Mucosa of gallbladder (tissue), 1 donor: ENCODE results near the gene CAMK4. TPM values are rescaled to one million over a fixed set of nuclear protein-coding genes. Genes with fewer than 3 reads are reported as not detected.
"Not testable (repeated sequence)": the region's sequence is repeated elsewhere in the genome, so short reads cannot be mapped to it uniquely, and the experiment has no call there.

Experiments
- DNase-seq: peaks from one replicate; pipeline ENCODE4 v3.0.0-alpha.2; 2020; ENCODE audit warnings: low spot score
- total RNA-seq: library from RNA; stranded (reverse); gene quantifications from one replicate; pipeline ENCODE4 v1.2.1, GENCODE V29; 2021
- donor health status: DM: no; HTN: no; CAD: no.

The CAMK4 gene
- total RNA-seq, 1 donor from 2014 or later, result 5.0 TPM

GRCh38 chr5:111256128-111256527 lies 31.9 kb downstream of the CAMK4 start:
- DNase-seq, result no peak

GRCh38 chr5:111257610-111258009 lies 33.4 kb downstream of the CAMK4 start:
- not testable (repeated sequence) for DNase-seq

GRCh38 chr5:111259636-111260035 lies 35.5 kb downstream of the CAMK4 start:
- DNase-seq, result no peak

GRCh38 chr5:111261610-111262009 lies 37.4 kb downstream of the CAMK4 start:
- no peak for DNase-seq

- no peak for DNase-seq
Observed at GRCh38 chr5:111262153-111262552, 38.0 kb downstream of the CAMK4 start.

GRCh38 chr5:111262815-111263214 lies 38.6 kb downstream of the CAMK4 start:
- no peak for DNase-seq

- DNase-seq, result no peak
Observed at GRCh38 chr5:111266491-111266890, 42.3 kb downstream of the CAMK4 start.

- DNase-seq, result no peak
Observed at GRCh38 chr5:111268300-111268699, 44.1 kb downstream of the CAMK4 start.

GRCh38 chr5:111271885-111272284 lies 47.7 kb downstream of the CAMK4 start:
- DNase-seq, result no peak

GRCh38 chr5:111277061-111277460 lies 52.9 kb downstream of the CAMK4 start:
- no peak for DNase-seq

GRCh38 chr5:111278858-111279504 lies 54.8 kb downstream of the CAMK4 start:
- peak; percentile 44 for DNase-seq

- no peak for DNase-seq
Observed at GRCh38 chr5:111280282-111280951, 56.2 kb downstream of the CAMK4 start.

GRCh38 chr5:111282798-111283197 lies 58.6 kb downstream of the CAMK4 start:
- no peak for DNase-seq

- DNase-seq, result no peak
Observed at GRCh38 chr5:111284825-111285224, 60.6 kb downstream of the CAMK4 start.

- DNase-seq, result no peak
Observed at GRCh38 chr5:111294551-111294950, 70.4 kb downstream of the CAMK4 start.

GRCh38 chr5:111295649-111296048 lies 71.5 kb downstream of the CAMK4 start:
- DNase-seq, result no peak

- no peak for DNase-seq
Observed at GRCh38 chr5:111296570-111296969, 72.4 kb downstream of the CAMK4 start.

- DNase-seq, result no peak
Observed at GRCh38 chr5:111299067-111299481, 74.9 kb downstream of the CAMK4 start.

GRCh38 chr5:111299831-111300432 lies 75.7 kb downstream of the CAMK4 start:
- DNase-seq, result no peak

GRCh38 chr5:111301264-111301663 lies 77.1 kb downstream of the CAMK4 start:
- no peak for DNase-seq

- not testable (repeated sequence) for DNase-seq
Observed at GRCh38 chr5:111302043-111302442, 77.9 kb downstream of the CAMK4 start.

GRCh38 chr5:111308951-111309350 lies 84.8 kb downstream of the CAMK4 start:
- no peak for DNase-seq

GRCh38 chr5:111309384-111309783 lies 85.2 kb downstream of the CAMK4 start:
- DNase-seq, result no peak
